ENCODE results near the gene PRDM16.

The PRDM16 gene

GRCh38 chr1:3141129-3141528 is 72.1 kb downstream of the PRDM16 start:
- no peak for DNase-seq (ENCODE audit: low spot score)

GRCh38 chr1:3141836-3142235 is 72.8 kb downstream of the PRDM16 start:
- DNase-seq (ENCODE audit: low spot score): no peak

- DNase-seq (ENCODE audit: low spot score): no peak
These were observed 73.2 kb downstream of the PRDM16 start for GRCh38 chr1:3142236-3142635.

- no peak for DNase-seq (ENCODE audit: low spot score)
These were observed 73.7 kb downstream of the PRDM16 start for GRCh38 chr1:3142751-3143150.

- DNase-seq (ENCODE audit: low spot score): no peak
These were observed 76.7 kb downstream of the PRDM16 start for GRCh38 chr1:3145532-3146325.

GRCh38 chr1:3146458-3146857 is 77.5 kb downstream of the PRDM16 start:
- no peak for DNase-seq (ENCODE audit: low spot score)

GRCh38 chr1:3146907-3147306 is 77.9 kb downstream of the PRDM16 start:
- no peak for DNase-seq (ENCODE audit: low spot score)

GRCh38 chr1:3148171-3148570 is 79.2 kb downstream of the PRDM16 start:
- DNase-seq (ENCODE audit: low spot score): no peak

GRCh38 chr1:3149277-3149676 is 80.3 kb downstream of the PRDM16 start:
- DNase-seq (ENCODE audit: low spot score): no peak

- no peak for DNase-seq (ENCODE audit: low spot score)
These were observed 82.5 kb downstream of the PRDM16 start for GRCh38 chr1:3151456-3151855.

GRCh38 chr1:3152143-3152542 is 83.1 kb downstream of the PRDM16 start:
- no peak for DNase-seq (ENCODE audit: low spot score)

GRCh38 chr1:3153197-3153596 is 84.2 kb downstream of the PRDM16 start:
- no peak for DNase-seq (ENCODE audit: low spot score)

GRCh38 chr1:3153902-3154795 is 85.1 kb downstream of the PRDM16 start:
- DNase-seq (ENCODE audit: low spot score): no peak

- no peak for DNase-seq (ENCODE audit: low spot score)
These were observed 86.3 kb downstream of the PRDM16 start for GRCh38 chr1:3155056-3155925.

GRCh38 chr1:3155926-3156220 is 86.9 kb downstream of the PRDM16 start:
- no peak for DNase-seq (ENCODE audit: low spot score)

GRCh38 chr1:3156936-3157335 is 87.9 kb downstream of the PRDM16 start:
- no peak for DNase-seq (ENCODE audit: low spot score)

GRCh38 chr1:3158347-3158746 is 89.3 kb downstream of the PRDM16 start:
- no peak for DNase-seq (ENCODE audit: low spot score)

- DNase-seq (ENCODE audit: low spot score): no peak
These were observed 90.1 kb downstream of the PRDM16 start for GRCh38 chr1:3159121-3159520.

- no peak for DNase-seq (ENCODE audit: low spot score)
These were observed 91.0 kb downstream of the PRDM16 start for GRCh38 chr1:3159996-3160395.

GRCh38 chr1:3160647-3161145 is 91.7 kb downstream of the PRDM16 start:
- DNase-seq (ENCODE audit: low spot score): no peak

GRCh38 chr1:3161176-3161840 is 92.3 kb downstream of the PRDM16 start:
- DNase-seq (ENCODE audit: low spot score): no peak

All from RKO (cell line).